Right lobe of liver (tissue), 4 donors: ENCODE results near the gene COPS7B.

Experiments used
- POLR2A ChIP-seq: fragments of 450-650 bp; IDR thresholded peaks from one replicate; pipeline ENCODE4 v1.6.1; 2017; ENCODE audit warnings: antibody characterized with exemption, mild to moderate bottlenecking
- TF ChIP-seq, protein P1 (sequence below), 4 donors: fragments of 200-600 bp in 3 of 4; fragments of 450-650 bp in 1 of 4; IDR thresholded peaks; one replicate each; pipeline versions ENCODE4 v1.5.1 to v1.8.0; 2016 to 2022; ENCODE audit warnings: antibody characterized with exemption in 4 of 4, mild to moderate bottlenecking in 2 of 4
- donor health status: DM: no; HTN: no; CAD: no.
- donor health status: DM: no; HTN: no; CAD: no.
- donor health status: DM: no; HTN: yes; CAD: no.

DNA sequence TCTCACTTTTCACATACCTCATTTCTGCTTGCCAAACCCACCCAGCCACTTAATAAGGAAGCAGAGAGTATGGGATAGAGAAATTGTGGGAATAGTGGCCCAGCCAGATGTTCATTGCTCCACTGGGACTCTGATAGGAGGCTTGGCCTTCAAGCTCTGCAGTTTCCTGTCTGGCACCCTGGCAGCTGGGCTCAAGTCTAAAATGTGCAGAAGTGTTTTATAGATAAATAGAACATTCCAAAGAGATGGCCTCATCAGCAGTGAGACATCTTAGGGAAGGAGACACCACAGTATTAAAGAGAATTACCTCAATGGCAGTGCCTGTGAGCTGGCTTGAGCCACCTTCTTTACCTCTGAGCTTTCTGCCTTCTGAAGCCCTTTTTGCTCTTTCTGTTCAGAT, 24.7 kb downstream of the COPS7B start:
- TF ChIP-seq, protein P1, sequence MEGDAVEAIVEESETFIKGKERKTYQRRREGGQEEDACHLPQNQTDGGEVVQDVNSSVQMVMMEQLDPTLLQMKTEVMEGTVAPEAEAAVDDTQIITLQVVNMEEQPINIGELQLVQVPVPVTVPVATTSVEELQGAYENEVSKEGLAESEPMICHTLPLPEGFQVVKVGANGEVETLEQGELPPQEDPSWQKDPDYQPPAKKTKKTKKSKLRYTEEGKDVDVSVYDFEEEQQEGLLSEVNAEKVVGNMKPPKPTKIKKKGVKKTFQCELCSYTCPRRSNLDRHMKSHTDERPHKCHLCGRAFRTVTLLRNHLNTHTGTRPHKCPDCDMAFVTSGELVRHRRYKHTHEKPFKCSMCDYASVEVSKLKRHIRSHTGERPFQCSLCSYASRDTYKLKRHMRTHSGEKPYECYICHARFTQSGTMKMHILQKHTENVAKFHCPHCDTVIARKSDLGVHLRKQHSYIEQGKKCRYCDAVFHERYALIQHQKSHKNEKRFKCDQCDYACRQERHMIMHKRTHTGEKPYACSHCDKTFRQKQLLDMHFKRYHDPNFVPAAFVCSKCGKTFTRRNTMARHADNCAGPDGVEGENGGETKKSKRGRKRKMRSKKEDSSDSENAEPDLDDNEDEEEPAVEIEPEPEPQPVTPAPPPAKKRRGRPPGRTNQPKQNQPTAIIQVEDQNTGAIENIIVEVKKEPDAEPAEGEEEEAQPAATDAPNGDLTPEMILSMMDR (IDR thresholded peaks at IDR 0.05): no peak
- no peak for TF ChIP-seq POLR2A
